GM23338 (cell line): Measurements from ENCODE around the gene CTNNA1. TPM values are rescaled to one million over a fixed set of nuclear protein-coding genes. Genes with fewer than 3 reads are reported as not detected.

Source experiments
- ATAC-seq: fragments of 200-7000 bp; cut with Tn5 transposase; 3 replicates; pipeline ENCODE4 v1.9.1; 2020
- DNase-seq: peaks from one replicate; pipeline ENCODE4 v3.0.0-alpha.2; 2015; ENCODE audit warnings: low spot score
- H2AFZ ChIP-seq: fragments of 200-600 bp; sonication (generic); 2 replicates; pipeline ENCODE4 v1.8.0; 2016; ENCODE audit warnings: antibody characterized with exemption, mild to moderate bottlenecking, moderate library complexity
- H3F3A ChIP-seq: fragments of 200-600 bp; sonication (generic); replicated peaks from 2 replicates; pipeline ENCODE4 v1.8.0; 2017; ENCODE audit warnings: antibody characterized with exemption, mixed run types, low read depth
- H3K27ac ChIP-seq: fragments of 200-600 bp; sonication (generic); 2 replicates; pipeline ENCODE4 v1.6.1; 2016; ENCODE audit warnings: low read depth
- H3K27me3 ChIP-seq: fragments of 200-600 bp; sonication (generic); 2 replicates; pipeline ENCODE4 v1.8.0; 2016; ENCODE audit warnings: mild to moderate bottlenecking, mixed run types, moderate library complexity; ENCODE audit not compliant: insufficient read depth
- H3K36me3 ChIP-seq: fragments of 200-600 bp; sonication (generic); 2 replicates; pipeline ENCODE4 v1.8.0; 2016; ENCODE audit warnings: mild to moderate bottlenecking; ENCODE audit not compliant: insufficient read depth
- H3K4me1 ChIP-seq: fragments of 200-600 bp; sonication (generic); 2 replicates; pipeline ENCODE4 v1.8.0; 2016; ENCODE audit warnings: mild to moderate bottlenecking, moderate library complexity; ENCODE audit not compliant: insufficient read depth
- H3K4me2 ChIP-seq: fragments of 200-600 bp; sonication (generic); 2 replicates; pipeline ENCODE4 v1.7.1; 2017; ENCODE audit warnings: mixed run types
- H3K4me3 ChIP-seq: fragments of 200-600 bp; sonication (generic); 2 replicates; pipeline ENCODE4 v1.6.1; 2016; ENCODE audit warnings: mixed run types
- H3K79me2 ChIP-seq: fragments of 200-600 bp; sonication (generic); replicated peaks from 2 replicates; pipeline ENCODE4 v1.8.0; 2017; ENCODE audit warnings: mild to moderate bottlenecking; ENCODE audit not compliant: insufficient read depth
- H3K9me2 ChIP-seq: fragments of 200-600 bp; sonication (generic); 2 replicates; pipeline ENCODE4 v1.8.0; 2017; ENCODE audit not compliant: insufficient read depth
- H4K20me1 ChIP-seq: fragments of 200-600 bp; sonication (generic); replicated peaks from 2 replicates; pipeline ENCODE4 v1.8.0; 2017; ENCODE audit warnings: mild to moderate bottlenecking; ENCODE audit not compliant: insufficient read depth
- H3K27ac Mint-ChIP-seq: 2 replicates; pipeline ENCODE4 v1.8.0; 2020; ENCODE audit warnings: inconsistent platforms, mild to moderate bottlenecking, moderate library complexity, mixed read lengths
- H3K27me3 Mint-ChIP-seq: 3 replicates; pipeline ENCODE4 v1.8.0; 2022; ENCODE audit warnings: low read depth, mild to moderate bottlenecking, moderate library complexity, mixed read lengths, inconsistent platforms; ENCODE audit not compliant: insufficient read depth, poor library complexity
- H3K36me3 Mint-ChIP-seq: 3 replicates; pipeline ENCODE4 v1.8.0; 2021; ENCODE audit warnings: low read depth, mild to moderate bottlenecking, inconsistent platforms, moderate library complexity, mixed read lengths
- H3K4me1 Mint-ChIP-seq: 3 replicates; pipeline ENCODE4 v1.8.0; 2020; ENCODE audit warnings: mild to moderate bottlenecking, inconsistent platforms, mixed read lengths
- H3K4me3 Mint-ChIP-seq: 3 replicates; pipeline ENCODE4 v1.8.0; 2021; ENCODE audit warnings: moderate library complexity, mild to moderate bottlenecking, inconsistent platforms, mixed read lengths
- H3K9me3 Mint-ChIP-seq: 3 replicates; pipeline ENCODE4 v1.8.0; 2020; ENCODE audit warnings: moderate library complexity, mild to moderate bottlenecking, inconsistent platforms, mixed read lengths
- CREB1 ChIP-seq: fragments of 250-450 bp; sonication (Bioruptor Pico); IDR thresholded peaks from 2 replicates; pipeline ENCODE4 v1.5.0; 2020; ENCODE audit warnings: low read depth, mild to moderate bottlenecking, moderate library complexity
- ETS1 ChIP-seq: IDR thresholded peaks from 2 replicates; pipeline ENCODE4 v1.6.1; 2016; ENCODE audit warnings: antibody characterized with exemption
- EZH2 ChIP-seq: fragments of 200-600 bp; sonication (generic); IDR thresholded peaks from one replicate; pipeline ENCODE4 v1.8.0; 2017; ENCODE audit warnings: antibody characterized with exemption, mild to moderate bottlenecking, low read depth; ENCODE audit not compliant: unreplicated experiment
- EZH2phosphoT487 ChIP-seq: fragments of 200-600 bp; sonication (generic); IDR thresholded peaks from one replicate; pipeline ENCODE4 v1.8.1; 2018; ENCODE audit warnings: antibody characterized with exemption; ENCODE audit not compliant: unreplicated experiment
- JUNB ChIP-seq: IDR thresholded peaks from one replicate; pipeline ENCODE4 v1.6.1; 2016; ENCODE audit warnings: antibody characterized with exemption; ENCODE audit not compliant: unreplicated experiment
- NANOG ChIP-seq: IDR thresholded peaks from 2 replicates; pipeline ENCODE4 v1.6.1; 2016; ENCODE audit warnings: antibody characterized with exemption, borderline replicate concordance
- POLR2AphosphoS5 ChIP-seq: IDR thresholded peaks from 2 replicates; pipeline ENCODE4 v1.6.1; 2016; ENCODE audit warnings: antibody characterized with exemption, low read depth
- STAT1 ChIP-seq: IDR thresholded peaks from one replicate; pipeline ENCODE4 v1.6.1; 2016; ENCODE audit warnings: antibody characterized with exemption; ENCODE audit not compliant: unreplicated experiment
- ZNF114 ChIP-seq: fragments of 250-450 bp; sonication (Bioruptor Pico); IDR thresholded peaks from 2 replicates; pipeline ENCODE4 v1.5.0; 2020; ENCODE audit warnings: mild to moderate bottlenecking, moderate library complexity
- ZNF331 ChIP-seq: fragments of 250-450 bp; sonication (Bioruptor Pico); IDR thresholded peaks from 2 replicates; pipeline ENCODE4 v1.5.0; 2020; ENCODE audit warnings: low read depth, mild to moderate bottlenecking, moderate library complexity
- ZNF462 ChIP-seq: fragments of 250-450 bp; sonication (Bioruptor Pico); IDR thresholded peaks from 2 replicates; pipeline ENCODE4 v1.5.0; 2020; ENCODE audit warnings: mild to moderate bottlenecking, moderate library complexity
- polyA plus RNA-seq: library from polyadenylated mRNA; unstranded; fragments of >200 nt; fragmentation: Nextera tagmentation; extraction: Ambion mirVana; gene quantifications from 2 replicates; pipeline ENCODE4 v1.2.1, GENCODE V29; 2016
- total RNA-seq: library from RNA; depleted of rRNA; stranded (reverse); fragments of >200 nt; shearing (Covaris generic); gene quantifications from 2 replicates; pipeline ENCODE4 v1.2.3, GENCODE V29; 2014
- TF ChIP-seq, protein P1 (sequence below): IDR thresholded peaks from one replicate; pipeline ENCODE4 v1.6.1; 2018; ENCODE audit warnings: antibody characterized with exemption; ENCODE audit not compliant: unreplicated experiment
- TF ChIP-seq, protein P2 (sequence below), 2 experiments: fragments of 200-600 bp in 1 of 2; sonication (generic) in 1 of 2; conservative IDR thresholded peaks; 2 replicates each; pipeline versions ENCODE4 v1.5.1 to v1.6.1; 2016 to 2017; ENCODE audit warnings: antibody characterized with exemption in 2 of 2, low read depth in 2 of 2, mild to moderate bottlenecking in 2 of 2, moderate library complexity in 1 of 2

Gene CTNNA1
- total and polyA plus RNA-seq, 2 experiments from 2014 or later = 111 to 348 TPM

DNA sequence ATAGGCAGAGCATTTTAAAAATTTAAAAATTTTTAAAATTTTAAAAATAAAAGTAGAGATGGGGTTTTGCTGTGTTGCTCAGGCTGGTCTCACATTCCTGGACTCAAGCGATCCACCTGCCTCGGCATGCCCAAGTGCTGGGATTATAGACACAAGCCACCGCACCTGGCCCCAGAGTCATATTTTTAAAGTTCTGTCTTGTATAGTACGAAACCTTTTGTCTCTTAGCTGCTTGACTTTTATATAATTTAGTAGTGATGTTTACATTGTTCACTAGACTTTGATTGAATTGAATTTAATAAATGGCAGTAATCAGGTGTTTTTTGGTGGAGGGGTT lies 90.9 kb downstream of the CTNNA1 start:
- Mint-ChIP-seq H3K9me3 (no peaks in the 10 kb centered on the region), H3K27me3 (no peaks in the 10 kb centered on the region), H3K4me3 (no peak overlapping the region), H3K4me1 (peaks cover 55% of the 10 kb centered on the region), H3K36me3 (no peaks in the 10 kb centered on the region), H3K27ac (peak overlapping the region; percentile 80; the same call in 1 of the 2 replicates)
- TF ChIP-seq EZH2phosphoT487 = no peak
- TF ChIP-seq STAT1 = no peak
- no peak for TF ChIP-seq JUNB
- TF ChIP-seq ETS1 = no peak
- no peak for TF ChIP-seq CREB1
- no peak for TF ChIP-seq NANOG
- TF ChIP-seq EZH2 = no peak
- no peak for TF ChIP-seq POLR2AphosphoS5
- no peak for TF ChIP-seq ZNF462 (CRISPR knock-in tag)
- TF ChIP-seq, protein P1, sequence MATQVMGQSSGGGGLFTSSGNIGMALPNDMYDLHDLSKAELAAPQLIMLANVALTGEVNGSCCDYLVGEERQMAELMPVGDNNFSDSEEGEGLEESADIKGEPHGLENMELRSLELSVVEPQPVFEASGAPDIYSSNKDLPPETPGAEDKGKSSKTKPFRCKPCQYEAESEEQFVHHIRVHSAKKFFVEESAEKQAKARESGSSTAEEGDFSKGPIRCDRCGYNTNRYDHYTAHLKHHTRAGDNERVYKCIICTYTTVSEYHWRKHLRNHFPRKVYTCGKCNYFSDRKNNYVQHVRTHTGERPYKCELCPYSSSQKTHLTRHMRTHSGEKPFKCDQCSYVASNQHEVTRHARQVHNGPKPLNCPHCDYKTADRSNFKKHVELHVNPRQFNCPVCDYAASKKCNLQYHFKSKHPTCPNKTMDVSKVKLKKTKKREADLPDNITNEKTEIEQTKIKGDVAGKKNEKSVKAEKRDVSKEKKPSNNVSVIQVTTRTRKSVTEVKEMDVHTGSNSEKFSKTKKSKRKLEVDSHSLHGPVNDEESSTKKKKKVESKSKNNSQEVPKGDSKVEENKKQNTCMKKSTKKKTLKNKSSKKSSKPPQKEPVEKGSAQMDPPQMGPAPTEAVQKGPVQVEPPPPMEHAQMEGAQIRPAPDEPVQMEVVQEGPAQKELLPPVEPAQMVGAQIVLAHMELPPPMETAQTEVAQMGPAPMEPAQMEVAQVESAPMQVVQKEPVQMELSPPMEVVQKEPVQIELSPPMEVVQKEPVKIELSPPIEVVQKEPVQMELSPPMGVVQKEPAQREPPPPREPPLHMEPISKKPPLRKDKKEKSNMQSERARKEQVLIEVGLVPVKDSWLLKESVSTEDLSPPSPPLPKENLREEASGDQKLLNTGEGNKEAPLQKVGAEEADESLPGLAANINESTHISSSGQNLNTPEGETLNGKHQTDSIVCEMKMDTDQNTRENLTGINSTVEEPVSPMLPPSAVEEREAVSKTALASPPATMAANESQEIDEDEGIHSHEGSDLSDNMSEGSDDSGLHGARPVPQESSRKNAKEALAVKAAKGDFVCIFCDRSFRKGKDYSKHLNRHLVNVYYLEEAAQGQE = no peak
- TF ChIP-seq, protein P2, sequence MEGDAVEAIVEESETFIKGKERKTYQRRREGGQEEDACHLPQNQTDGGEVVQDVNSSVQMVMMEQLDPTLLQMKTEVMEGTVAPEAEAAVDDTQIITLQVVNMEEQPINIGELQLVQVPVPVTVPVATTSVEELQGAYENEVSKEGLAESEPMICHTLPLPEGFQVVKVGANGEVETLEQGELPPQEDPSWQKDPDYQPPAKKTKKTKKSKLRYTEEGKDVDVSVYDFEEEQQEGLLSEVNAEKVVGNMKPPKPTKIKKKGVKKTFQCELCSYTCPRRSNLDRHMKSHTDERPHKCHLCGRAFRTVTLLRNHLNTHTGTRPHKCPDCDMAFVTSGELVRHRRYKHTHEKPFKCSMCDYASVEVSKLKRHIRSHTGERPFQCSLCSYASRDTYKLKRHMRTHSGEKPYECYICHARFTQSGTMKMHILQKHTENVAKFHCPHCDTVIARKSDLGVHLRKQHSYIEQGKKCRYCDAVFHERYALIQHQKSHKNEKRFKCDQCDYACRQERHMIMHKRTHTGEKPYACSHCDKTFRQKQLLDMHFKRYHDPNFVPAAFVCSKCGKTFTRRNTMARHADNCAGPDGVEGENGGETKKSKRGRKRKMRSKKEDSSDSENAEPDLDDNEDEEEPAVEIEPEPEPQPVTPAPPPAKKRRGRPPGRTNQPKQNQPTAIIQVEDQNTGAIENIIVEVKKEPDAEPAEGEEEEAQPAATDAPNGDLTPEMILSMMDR (conservative IDR thresholded peaks at IDR 0.05; ENCODE audit: low read depth in 2 of 2) = no peak
- TF ChIP-seq ZNF331 (CRISPR knock-in tag) = no peak
- TF ChIP-seq ZNF114 (CRISPR knock-in tag) = no peak
- Histone ChIP-seq H3K9me2 (peaks cover 4% of the 10 kb centered on the region; the same call in 1 of the 2 replicates), H3K4me2 (no peak overlapping the region), H3F3A (no peaks in the 10 kb centered on the region), H3K4me3 (no peak overlapping the region), H3K27me3 (no peaks in the 10 kb centered on the region), H3K36me3 (no peaks in the 10 kb centered on the region), H3K4me1 (peaks cover 57% of the 10 kb centered on the region), H2AFZ (no peak overlapping the region), H3K27ac (0 out of 2 replicates have a peak overlapping the region, but pooled peaks have one; percentile 41), H4K20me1 (no peaks in the 10 kb centered on the region), H3K79me2 (peaks cover 99% of the 10 kb centered on the region)
- ATAC-seq (no peak), DNase-seq (no peak)
